ENCODE results near the gene PDCD6IP.
"Not testable (repeated sequence)": the region's sequence is repeated elsewhere in the genome, so short reads cannot be mapped to it uniquely, and the experiment has no call there.

Gene PDCD6IP

DNA sequence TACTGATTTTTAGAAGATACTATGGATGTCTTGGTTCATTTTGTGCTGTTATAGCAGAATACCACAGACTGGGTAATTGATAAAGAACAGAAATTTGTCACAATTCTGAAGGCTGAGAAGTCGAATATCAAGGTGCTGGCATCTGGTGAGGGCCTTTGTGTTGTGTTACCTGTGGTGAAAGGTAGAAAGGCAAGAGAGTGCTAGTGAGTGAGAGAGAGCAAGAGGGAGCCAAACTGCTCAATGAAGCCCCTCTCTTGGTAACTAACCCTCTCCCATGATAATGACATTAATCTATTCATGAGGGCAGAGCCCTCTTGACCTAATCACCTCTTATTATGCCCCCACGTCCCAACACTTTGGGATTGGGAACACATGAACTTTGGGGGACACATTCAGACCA, 31.3 kb downstream of the PDCD6IP start:
- TF ChIP-seq, protein P1, sequence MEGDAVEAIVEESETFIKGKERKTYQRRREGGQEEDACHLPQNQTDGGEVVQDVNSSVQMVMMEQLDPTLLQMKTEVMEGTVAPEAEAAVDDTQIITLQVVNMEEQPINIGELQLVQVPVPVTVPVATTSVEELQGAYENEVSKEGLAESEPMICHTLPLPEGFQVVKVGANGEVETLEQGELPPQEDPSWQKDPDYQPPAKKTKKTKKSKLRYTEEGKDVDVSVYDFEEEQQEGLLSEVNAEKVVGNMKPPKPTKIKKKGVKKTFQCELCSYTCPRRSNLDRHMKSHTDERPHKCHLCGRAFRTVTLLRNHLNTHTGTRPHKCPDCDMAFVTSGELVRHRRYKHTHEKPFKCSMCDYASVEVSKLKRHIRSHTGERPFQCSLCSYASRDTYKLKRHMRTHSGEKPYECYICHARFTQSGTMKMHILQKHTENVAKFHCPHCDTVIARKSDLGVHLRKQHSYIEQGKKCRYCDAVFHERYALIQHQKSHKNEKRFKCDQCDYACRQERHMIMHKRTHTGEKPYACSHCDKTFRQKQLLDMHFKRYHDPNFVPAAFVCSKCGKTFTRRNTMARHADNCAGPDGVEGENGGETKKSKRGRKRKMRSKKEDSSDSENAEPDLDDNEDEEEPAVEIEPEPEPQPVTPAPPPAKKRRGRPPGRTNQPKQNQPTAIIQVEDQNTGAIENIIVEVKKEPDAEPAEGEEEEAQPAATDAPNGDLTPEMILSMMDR (IDR thresholded peaks at IDR 0.05; ENCODE audit: control insufficient read depth, insufficient read depth, low read depth, low read length, missing control alignments): no peak
- no peak overlapping the region for H3K4me3 ChIP-seq (ENCODE audit: control insufficient read depth, low read depth, low read length)
- DNase-seq (ENCODE audit: low read depth): no peak

DNA sequence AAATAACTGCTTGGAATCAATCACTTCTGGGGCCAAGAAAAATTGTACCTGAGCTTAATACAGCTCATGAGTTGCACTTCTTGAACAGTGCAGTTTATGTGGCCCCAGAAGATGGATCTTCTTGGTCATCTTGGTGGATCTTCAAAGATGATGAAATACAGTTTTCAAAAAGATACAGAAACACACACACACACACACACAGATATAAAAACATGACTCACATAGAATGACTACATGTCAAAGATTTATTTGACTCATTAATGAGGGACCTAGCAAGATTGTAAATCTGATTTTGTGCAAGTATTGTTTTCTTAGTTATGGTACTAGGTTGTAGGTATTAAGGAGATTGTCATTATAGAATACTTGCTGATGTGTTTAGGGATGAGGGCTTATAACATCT, 32.6 kb downstream of the PDCD6IP start:
- no peak overlapping the region for H3K4me3 ChIP-seq (ENCODE audit: control insufficient read depth, low read depth, low read length)
- TF ChIP-seq, protein P1 (IDR thresholded peaks at IDR 0.05; ENCODE audit: control insufficient read depth, insufficient read depth, low read depth, low read length, missing control alignments): no peak
- peak; percentile 54 for DNase-seq (ENCODE audit: low read depth)

DNA sequence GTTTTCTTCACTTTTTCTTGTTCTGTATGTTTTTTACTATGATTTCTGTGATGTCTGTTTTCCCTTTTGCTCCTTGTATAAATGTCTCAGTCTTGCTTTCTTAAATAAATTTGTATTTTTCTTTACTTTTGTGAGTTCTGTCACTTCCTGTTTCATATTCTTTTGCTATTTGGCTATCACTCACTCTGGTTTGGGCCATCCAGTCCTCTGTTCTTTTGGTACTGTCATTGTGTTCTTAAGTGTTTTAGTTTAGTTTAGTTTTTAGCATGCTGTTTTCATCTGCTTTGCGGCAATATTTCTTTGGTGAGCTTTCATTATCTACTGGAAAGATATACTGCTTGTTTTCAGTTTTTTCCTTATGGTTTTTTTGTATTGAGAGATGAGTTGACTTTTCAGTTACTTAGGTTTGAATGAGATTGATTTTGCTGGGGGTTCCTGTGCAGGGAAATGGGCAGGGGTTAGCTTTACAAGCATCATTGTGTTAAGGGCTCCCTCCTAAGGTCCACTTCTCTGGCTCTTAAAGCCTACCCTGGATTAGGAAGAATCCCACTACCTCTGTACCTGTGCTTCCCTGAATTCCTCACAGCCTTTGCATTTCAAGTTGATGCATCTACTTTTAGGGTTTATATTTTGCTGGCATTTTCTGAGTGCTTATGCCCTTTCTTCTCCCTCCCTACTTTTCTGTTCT, 35.1 kb downstream of the PDCD6IP start:
- TF ChIP-seq, protein P1 (IDR thresholded peaks at IDR 0.05; ENCODE audit: control insufficient read depth, insufficient read depth, low read depth, low read length, missing control alignments): no peak
- no peak overlapping the region for H3K4me3 ChIP-seq (ENCODE audit: control insufficient read depth, low read depth, low read length)
- no peak for DNase-seq (ENCODE audit: low read depth)

DNA sequence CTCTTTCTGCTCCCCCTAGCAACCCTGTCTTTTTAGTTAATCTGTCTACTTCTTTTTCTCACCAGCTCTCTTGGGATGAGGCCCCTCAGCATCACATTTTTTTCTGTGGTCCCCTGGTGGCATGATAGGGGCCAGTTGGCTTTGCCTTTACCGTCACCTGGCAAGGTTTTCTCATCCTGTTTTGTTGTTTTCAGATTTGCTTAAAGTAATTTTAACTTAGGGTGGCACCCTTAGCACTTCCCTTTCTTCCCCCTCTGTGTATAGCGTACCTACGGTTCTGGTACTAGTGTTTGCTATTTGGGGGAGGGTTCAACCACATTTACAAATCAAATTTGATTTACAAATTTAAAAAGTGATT, 35.6 kb downstream of the PDCD6IP start:
- TF ChIP-seq, protein P1 (IDR thresholded peaks at IDR 0.05; ENCODE audit: control insufficient read depth, insufficient read depth, low read depth, low read length, missing control alignments): no peak
- DNase-seq (ENCODE audit: low read depth): no peak
- no peak overlapping the region for H3K4me3 ChIP-seq (ENCODE audit: control insufficient read depth, low read depth, low read length)

DNA sequence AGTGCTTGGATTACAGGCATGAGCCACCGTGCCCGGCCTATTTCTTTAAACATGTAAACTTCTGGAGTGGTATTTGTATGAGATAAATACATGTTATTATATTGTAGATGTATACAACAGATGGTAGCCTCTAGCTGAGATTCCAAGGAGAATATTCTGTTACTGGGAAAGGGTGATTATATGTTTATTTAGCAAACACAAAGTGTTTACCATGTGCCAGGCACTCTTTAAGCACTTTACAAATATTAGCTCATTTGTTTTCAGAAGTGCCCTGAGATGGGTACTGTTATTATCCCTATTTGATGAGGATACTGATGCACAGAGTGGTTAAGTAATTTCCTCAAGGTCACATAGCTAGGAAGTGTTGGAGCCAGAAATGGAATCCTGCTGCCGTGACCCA, 38.8 kb downstream of the PDCD6IP start:
- H3K4me3 ChIP-seq (ENCODE audit: control insufficient read depth, low read depth, low read length); DNase-seq (ENCODE audit: low read depth): not testable (repeated sequence)

DNA sequence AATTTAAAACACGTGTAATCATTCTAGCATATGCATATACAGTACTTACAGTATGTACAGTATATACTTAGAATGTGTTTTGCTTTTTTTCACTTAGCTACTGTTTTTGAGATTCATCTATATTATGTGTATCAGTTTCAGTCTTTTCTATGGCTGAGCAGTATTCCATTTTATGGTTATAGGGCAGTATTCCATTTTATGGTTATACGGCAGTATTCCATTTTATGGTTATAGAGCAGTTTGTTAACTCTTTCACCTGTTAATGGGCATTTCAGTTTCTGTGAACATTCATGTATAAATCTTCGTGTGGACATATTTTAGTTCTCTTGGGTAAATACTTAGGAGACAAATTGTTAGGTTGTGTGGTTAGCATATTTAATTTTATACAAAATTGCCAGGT, 40.9 kb downstream of the PDCD6IP start:
- no peak overlapping the region for H3K4me3 ChIP-seq (ENCODE audit: control insufficient read depth, low read depth, low read length)
- DNase-seq (ENCODE audit: low read depth): no peak
- TF ChIP-seq, protein P1 (IDR thresholded peaks at IDR 0.05; ENCODE audit: control insufficient read depth, insufficient read depth, low read depth, low read length, missing control alignments): no peak

DNA sequence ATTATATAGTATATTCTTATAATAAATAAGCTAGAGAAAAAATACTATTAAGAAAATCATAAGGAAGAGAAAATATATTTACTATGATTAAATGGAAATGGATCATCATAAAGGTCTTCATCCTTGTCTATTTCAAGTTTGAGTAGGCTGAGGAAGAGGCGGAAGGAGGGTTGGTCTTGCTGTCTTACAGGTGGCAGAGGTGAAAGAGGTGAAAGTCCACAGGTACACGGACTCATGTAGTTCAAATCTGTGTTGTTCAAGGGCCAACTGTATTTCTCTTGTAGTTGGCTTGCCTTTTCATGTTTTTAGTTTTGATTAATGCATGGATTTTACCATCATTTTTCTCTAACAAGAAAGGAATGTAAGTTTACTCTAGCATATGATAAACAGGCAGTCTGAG, 41.7 kb downstream of the PDCD6IP start:
- TF ChIP-seq, protein P1 (IDR thresholded peaks at IDR 0.05; ENCODE audit: control insufficient read depth, insufficient read depth, low read depth, low read length, missing control alignments): no peak

More for the DNA sequence above, 41.7 kb downstream of the PDCD6IP start:
- no peak for DNase-seq (ENCODE audit: low read depth)
- H3K4me3 ChIP-seq (ENCODE audit: control insufficient read depth, low read depth, low read length): no peak overlapping the region

Data from AG09309 (cell line).